PFSK-1 (cell line): ENCODE measurements around the gene PRLR.

ENCODE experiments used
- FOXP2 ChIP-seq: optimal IDR thresholded peaks from 2 replicates; pipeline ENCODE3; 2011; ENCODE audit warnings: borderline replicate concordance, control low read depth, inconsistent platforms; ENCODE audit not compliant: insufficient read depth; ENCODE audit errors: extremely low read length, extremely low read depth
- POLR2AphosphoS5 ChIP-seq: IDR thresholded peaks from 2 replicates; pipeline ENCODE4 v1.6.1; 2012; ENCODE audit warnings: low read depth, mild to moderate bottlenecking, control low read depth, low read length, moderate library complexity
- SIN3A ChIP-seq: IDR thresholded peaks from 2 replicates; pipeline ENCODE4 v1.6.1; 2012; ENCODE audit warnings: mild to moderate bottlenecking, low read length, moderate library complexity, borderline replicate concordance; ENCODE audit not compliant: insufficient read depth
- TAF1 ChIP-seq: IDR thresholded peaks from 2 replicates; pipeline ENCODE4 v1.6.1; 2012; ENCODE audit warnings: low read length, control low read depth, borderline replicate concordance; ENCODE audit not compliant: insufficient read depth

DNA sequence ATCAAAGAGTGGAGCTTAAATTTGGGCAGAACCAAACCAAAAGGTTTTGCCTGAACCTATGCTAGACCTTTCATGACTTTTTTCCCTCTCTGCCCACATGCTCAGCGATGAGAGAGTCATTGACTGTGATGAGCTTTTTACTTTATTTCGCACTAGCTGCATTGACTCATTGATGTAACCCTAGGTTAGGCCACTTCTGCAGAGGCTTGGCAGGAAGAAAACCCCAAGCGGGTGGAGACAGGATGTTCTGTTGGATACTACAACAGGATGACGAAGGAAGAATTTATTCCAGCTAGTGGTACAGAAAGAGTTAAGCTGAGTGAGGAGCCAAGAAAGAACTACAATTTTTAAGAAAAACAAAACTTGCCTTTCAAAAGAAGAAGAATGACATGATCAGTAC lies 201.0 kb downstream of the PRLR start:
- TF ChIP-seq TAF1 (no peak), SIN3A (no peak), POLR2AphosphoS5 (no peak), FOXP2 (no peak)
